ENCODE data around the gene CUEDC2.
"Not testable (repeated sequence)": the region's sequence is repeated elsewhere in the genome, so short reads cannot be mapped to it uniquely, and the experiment has no call there.

The CUEDC2 gene

DNA sequence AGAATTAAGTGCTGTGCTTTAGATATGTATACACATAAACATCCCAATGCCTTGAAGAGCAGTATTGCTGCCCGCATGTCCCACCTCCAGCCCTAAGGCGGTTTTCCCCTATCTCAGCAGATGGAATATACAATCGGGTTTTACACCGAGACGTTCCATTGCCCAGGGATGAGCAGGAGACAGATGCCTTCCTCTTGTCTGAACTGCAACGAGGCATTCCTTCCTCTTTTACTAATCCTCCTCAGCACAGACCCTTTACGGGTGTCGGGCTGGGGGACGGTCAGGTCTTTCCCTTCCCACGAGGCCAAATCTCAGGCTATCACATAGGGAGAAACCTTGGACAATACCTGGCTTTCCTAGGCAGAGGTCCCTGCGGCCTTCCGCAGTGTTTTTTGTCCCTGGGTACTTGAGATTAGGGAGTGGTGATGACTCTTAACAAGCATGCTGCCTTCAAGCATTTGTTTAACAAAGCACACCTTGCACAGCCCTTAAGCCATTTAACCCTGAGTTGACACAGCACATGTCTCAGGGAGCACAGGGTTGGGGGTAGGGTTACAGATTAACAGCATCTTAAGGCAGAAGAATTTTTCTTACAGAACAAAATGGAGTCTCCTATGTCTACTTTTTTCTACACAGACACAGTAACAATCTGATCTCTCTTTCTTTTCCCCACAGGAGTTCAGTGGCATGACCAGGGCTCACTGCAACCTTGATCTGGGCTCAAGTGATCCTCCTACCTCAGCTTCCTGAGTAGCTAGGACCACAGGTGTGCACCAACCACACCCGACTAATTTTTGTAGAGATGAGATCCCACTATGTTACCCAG is 22.5 kb upstream of the CUEDC2 start:
- DNase-seq: not testable (repeated sequence)

- no peak for DNase-seq
These were observed 21.1 kb upstream of the CUEDC2 start for GRCh38 chr10:102453502-102453901.

DNA sequence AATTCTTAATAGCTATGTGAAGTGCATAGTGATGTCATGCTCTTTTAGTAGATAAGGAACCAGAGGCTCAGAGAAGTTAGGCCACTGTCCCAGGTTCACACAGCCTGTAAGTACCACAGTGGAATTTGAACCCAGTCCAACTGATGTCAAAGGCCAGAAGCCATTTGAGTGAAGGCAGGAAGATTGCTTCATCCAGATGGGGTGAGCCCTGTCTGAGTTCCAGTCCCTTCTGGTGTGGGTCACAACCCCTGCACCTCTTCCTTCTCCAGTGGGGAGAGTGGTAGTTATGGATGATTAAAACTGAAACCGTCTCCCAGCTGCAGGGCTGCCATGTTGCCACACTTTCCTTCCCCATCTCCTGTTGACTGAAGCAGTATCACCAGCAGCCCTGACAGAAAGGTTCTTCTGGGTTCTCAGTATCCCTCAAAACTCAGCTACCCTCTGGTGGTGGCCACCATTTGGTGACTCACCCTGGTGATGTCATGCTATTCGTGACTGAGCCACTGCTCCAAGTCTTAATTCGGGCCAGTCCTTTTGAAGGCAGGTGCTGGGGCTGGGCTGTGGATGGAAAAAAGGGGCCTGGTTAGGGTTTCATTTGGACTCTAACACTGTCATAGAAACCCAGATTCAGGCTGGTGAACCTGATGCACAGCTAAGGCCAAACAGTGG is 20.4 kb upstream of the CUEDC2 start:
- DNase-seq: no peak

DNA sequence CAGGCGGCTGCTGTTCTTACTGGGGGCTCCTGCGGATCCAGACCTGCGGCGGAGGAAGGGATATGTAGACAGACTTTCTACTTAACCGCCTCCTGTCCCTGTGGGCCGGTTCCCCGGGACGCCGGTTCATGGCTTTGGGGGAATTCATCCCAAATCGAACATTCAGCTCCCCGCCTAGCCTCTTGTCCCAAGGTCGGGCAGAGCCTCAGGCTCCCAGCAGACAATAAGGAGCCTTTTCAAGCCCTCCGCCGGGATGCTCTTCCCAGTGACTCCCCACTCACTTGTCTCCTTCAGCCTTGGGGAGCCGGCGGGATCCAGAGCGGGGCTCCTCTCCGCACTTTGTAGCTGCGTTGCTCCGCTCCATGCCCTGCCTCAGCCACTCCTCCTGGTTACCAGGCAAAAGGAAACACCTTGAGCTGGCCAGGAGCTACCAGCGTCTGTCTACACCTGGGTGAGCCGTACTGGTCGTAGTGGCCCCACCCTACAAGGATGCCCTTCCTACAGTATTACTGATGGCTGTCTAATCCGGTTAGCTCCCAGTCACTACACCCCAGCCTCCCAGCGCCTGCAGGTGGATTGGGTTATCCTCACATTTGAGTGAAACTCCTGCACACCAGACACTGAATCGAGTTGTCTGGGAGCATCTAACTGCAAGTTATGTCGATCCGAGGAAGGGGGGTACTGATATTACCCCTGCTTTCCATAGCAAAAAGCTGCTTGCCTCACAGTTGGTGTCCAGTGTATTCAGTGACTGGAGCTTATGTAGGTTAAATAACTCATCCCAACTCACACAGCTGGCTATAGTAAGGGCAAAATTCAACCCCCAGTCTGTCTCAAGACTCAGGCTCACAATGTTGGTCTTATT is 19.0 kb upstream of the CUEDC2 start, which contains the start of gene C10orf95:
C10orf95 (minus strand) TSS at position 439 of the 865 bp plus-strand sequence. CDS start 450 bp downstream, outside the sequence.
- no peak for DNase-seq

DNA sequence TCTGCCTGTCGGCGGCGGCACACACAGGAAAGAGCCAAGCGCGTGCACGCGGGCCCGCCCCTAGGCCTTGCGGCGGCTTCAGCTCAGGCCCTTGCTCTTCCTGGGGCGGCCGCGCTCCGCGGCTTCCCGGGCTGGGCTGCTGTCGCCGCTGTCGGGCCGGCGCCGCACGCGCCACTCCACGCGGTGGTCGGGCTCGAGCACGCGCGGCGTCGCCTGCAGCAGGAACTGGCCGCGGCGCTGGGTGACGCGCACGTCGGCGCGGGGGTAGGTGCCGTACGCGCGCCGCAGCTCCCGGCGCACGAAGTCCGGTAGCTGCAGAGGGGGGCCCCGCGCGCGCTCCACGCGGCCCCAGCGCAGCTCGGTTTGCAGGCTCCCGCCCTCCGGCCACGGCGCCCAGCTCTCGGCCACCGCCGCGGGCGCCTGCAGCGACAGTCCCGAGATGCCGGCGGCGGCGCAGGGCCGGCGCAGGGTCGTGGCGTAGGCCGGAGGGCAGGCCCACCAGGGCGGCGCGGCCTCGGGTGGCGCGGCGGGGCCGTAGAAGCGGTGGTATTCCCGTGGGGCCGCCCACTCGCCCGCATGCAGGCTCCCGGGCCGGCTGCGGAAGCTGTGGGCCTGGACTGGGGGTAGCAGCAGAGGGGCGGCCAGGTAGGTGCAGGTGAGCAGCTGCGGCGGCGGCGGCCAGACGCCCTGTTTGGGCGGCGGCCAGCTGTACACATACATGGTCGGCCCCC is 18.2 kb upstream of the CUEDC2 start:
- peak; percentile 58 for DNase-seq

- DNase-seq: no peak
These were observed 17.7 kb upstream of the CUEDC2 start for GRCh38 chr10:102450124-102450373.

GRCh38 chr10:102449321-102450123 is 17.1 kb upstream of the CUEDC2 start:
- peak; percentile 77 for DNase-seq

DNA sequence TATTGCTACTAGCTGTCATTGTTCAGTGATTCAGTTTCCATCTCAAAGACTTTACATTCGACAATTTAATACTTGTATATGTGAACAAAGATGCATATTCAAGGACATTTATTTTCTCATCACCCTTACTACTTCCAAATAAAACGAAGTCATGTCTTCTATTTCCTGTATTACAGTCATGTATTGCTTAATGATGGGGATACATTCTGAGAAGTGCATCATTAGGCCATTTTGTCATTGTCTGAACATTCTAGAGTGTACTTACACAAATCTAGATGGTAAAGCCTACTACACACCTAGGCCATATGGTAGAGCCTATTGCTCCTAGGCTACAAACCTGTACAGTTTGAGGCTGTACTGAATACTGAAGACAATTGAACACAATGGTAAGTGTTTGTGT is 12.5 kb upstream of the CUEDC2 start:
- no peak for DNase-seq

GRCh38 chr10:102438374-102438773 is 6.0 kb upstream of the CUEDC2 start:
- no peak for DNase-seq

DNA sequence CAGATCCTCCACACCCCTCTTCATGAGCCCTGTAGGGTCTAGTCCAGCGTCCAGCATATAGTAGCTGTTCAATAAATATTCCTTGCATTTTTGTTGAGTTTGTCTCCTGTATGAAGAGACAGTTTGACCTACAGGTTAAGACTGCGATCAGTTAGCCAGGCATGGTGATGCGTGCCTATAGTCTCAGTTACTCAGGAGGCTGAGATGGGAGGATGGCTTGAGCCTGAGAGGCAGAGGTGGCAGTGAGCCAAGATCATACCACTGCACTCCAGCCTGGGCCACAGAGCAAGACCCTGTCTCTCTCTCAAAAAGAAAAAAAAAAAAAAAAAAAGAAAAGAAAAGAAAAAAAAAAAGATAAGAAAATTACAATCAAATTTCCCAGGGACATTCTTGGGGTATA is 5.1 kb upstream of the CUEDC2 start:
- DNase-seq: no peak

DNA sequence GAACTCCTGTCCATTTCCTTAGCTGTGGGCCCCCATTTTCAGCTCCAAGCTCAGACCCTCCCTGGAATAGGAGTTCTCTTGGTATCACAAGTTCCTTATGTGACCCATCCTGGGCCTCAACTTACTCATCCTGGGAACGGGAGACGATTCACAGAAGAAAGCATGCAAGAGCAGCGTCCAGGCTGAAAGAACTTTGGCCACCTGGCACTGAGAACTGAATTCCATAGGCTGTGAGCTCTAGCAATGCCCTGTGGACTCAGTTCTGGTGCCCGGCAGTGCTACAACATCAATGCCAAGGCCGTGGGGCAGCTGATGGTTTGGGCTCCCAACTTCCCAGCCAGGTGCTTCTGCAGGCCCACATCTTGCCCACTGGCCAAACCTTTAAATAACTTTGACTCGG is 3.9 kb upstream of the CUEDC2 start:
- no peak for DNase-seq

DNA sequence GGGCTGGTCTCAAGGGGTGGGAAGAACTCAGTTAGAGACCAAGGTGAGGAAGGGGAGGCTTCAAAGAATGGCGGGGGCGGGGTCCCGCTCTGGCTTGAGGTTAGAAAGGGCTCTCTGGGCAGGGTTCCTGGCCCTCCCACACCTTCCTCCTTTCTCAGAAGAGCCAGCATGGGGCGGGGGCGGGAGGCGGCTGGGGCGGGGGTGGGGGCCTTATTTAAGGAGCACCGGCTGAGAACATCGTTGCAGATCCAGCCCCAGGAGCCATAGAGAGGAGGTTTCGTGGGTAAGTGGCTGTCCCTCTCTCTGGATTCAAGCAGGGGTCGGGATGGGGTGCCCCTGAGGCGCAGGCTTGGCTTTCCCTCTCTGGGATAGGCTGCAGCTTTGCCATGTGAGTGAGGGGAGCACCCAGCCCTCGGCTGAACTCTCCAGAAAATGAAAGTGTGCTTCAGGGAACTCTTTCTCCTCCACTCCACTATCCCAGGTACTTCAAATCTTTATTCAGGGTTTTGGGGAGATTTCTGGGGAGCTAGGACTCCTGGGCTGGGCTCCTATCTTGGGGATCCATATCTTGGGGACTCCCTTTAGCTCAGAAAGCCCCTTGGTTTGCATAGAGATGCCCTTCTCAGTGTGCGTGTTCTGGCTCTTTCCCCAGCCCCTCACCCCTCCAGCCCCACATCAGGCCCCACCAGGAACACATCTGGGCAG is 3.3 kb upstream of the CUEDC2 start:
- no peak for DNase-seq

DNA sequence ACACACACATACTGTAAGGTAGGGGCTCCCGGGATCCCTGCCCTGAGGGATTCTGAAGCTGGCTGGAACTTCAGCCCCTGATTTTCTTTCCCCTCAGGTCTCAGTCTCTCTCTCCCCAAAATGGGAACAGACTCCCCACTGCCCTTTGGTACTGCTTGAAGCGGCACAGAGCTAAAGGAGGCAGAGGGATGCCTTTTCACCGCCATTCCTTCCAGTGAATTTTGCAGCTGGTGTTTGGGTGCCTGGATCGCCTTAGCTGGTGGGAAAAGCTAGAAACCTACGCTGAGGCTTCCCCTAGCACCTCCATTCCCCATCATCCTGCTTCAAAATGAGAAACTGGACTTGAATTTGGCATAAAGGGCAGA is 2.7 kb upstream of the CUEDC2 start:
- no peak for DNase-seq

GRCh38 chr10:102434394-102435132 is 2.2 kb upstream of the CUEDC2 start:
- DNase-seq: no peak

- no peak for DNase-seq
These were observed 1.3 kb upstream of the CUEDC2 start for GRCh38 chr10:102433619-102434046.

- DNase-seq: no peak
These were observed 786 bp downstream of the CUEDC2 start for GRCh38 chr10:102431452-102432124.

GRCh38 chr10:102429468-102429867 is 2.9 kb downstream of the CUEDC2 start:
- DNase-seq: no peak

GRCh38 chr10:102426803-102427287 is 5.5 kb downstream of the CUEDC2 start:
- DNase-seq: no peak

DNA sequence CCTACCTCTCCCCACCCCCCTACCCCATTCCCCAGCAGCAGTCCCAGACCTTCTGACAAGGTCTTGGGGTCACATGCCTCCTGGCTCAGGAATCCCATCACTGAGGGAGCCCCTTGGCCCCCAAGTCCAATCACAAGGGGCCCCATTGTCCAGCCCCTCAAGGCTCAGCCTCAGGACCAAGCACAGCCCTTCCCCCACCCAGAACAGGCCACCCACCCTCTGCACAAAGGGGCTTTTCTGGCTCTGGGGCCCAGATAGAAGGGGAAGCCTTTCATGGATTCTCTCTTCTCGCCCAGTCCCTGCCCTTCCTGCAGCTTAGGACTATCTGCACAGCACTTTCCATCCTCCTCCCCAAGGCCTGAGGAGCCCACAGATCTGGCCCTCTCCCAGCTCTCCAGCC is 6.9 kb downstream of the CUEDC2 start:
- DNase-seq: no peak

DNA sequence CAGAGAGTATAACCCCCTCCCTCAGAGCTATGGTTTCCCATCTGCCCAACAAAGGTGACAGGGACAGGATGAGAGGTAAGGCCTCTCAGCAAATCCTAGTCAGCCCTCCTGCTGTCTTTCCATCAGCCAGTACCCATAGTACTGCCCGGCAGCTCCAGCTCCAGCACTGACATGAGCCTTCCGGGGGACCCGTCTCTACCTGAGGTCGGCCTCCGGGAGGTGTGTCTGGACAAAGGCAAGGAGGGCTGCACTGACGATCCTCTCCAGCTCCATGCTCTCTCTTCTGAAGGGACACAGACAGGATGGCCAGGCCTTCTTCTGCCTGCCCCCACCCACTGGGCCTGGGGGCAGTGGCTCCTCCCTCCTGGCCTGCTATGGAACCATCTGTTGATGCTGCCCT is 7.5 kb downstream of the CUEDC2 start:
- DNase-seq: no peak
